ENCODE measurements around the gene CAPN2. TPM values are rescaled to one million over a fixed set of nuclear protein-coding genes. Genes with fewer than 3 reads are reported as not detected.
A peak's percentile ranks its signal among the peaks of the same experiment; 100 is the strongest.
"Not testable (repeated sequence)": the region's sequence is repeated elsewhere in the genome, so short reads cannot be mapped to it uniquely, and the experiment has no call there.

Gene CAPN2
- total RNA-seq, 2 donors from 2014 or later = 235 to 258 TPM

GRCh38 chr1:223732993-223733798 lies 20.9 kb downstream of the CAPN2 start:
- TF ChIP-seq CTCF (IDR thresholded peaks at IDR 0.05) = no peak
- no peaks in the 10 kb centered on the region for H3K27me3 ChIP-seq (replicated peaks; ENCODE audit: insufficient read depth)
- ATAC-seq (ENCODE audit: insufficient number of reproducible peaks, low FRiP score, low read depth) (no peak), DNase-seq (ENCODE audit: low spot score) (no peak)
- no peak overlapping the region for H3K4me3 ChIP-seq
- H3K27ac ChIP-seq = peak overlapping the region; percentile 73 to 84
- H3K9me3 ChIP-seq = no peaks in the 10 kb centered on the region
- peaks cover 33 to 76% of the 10 kb centered on the region in 2 donors for H3K4me1 ChIP-seq (ENCODE audit: control insufficient read depth in 1 of 2, low read depth in 2 of 2)
- no peaks in the 10 kb centered on the region for H3K36me3 ChIP-seq

GRCh38 chr1:223733898-223734852 lies 21.8 kb downstream of the CAPN2 start:
- Histone ChIP-seq H3K4me1 (ENCODE audit: control insufficient read depth in 1 of 2, low read depth in 2 of 2) (peaks cover 41 to 86% of the 10 kb centered on the region in 2 donors), H3K36me3 (no peaks in the 10 kb centered on the region), H3K27me3 (replicated peaks; ENCODE audit: insufficient read depth) (no peaks in the 10 kb centered on the region), H3K27ac (peak overlapping the region; percentile 67 to 73), H3K9me3 (no peaks in the 10 kb centered on the region), H3K4me3 (peak overlapping the region; percentile 13)
- TF ChIP-seq CTCF (IDR thresholded peaks at IDR 0.05) = no peak
- DNase-seq (ENCODE audit: low spot score) = no peak
- no peak for ATAC-seq (ENCODE audit: insufficient number of reproducible peaks, low FRiP score, low read depth)

GRCh38 chr1:223736638-223737037 lies 24.3 kb downstream of the CAPN2 start:
- H3K9me3 ChIP-seq; ATAC-seq (ENCODE audit: insufficient number of reproducible peaks, low FRiP score, low read depth): not testable (repeated sequence)
- peaks cover 44 to 89% of the 10 kb centered on the region in 2 donors for H3K4me1 ChIP-seq (ENCODE audit: control insufficient read depth in 1 of 2, low read depth in 2 of 2)

GRCh38 chr1:223737342-223737741 lies 25.0 kb downstream of the CAPN2 start:
- no peak for TF ChIP-seq CTCF (IDR thresholded peaks at IDR 0.05)
- Histone ChIP-seq H3K36me3 (no peaks in the 10 kb centered on the region), H3K4me3 (no peak overlapping the region), H3K4me1 (ENCODE audit: control insufficient read depth in 1 of 2, low read depth in 2 of 2) (peaks cover 40 to 86% of the 10 kb centered on the region in 2 donors), H3K9me3 (no peaks in the 10 kb centered on the region), H3K27me3 (replicated peaks; ENCODE audit: insufficient read depth) (no peaks in the 10 kb centered on the region), H3K27ac (peak overlapping the region; percentile 75 to 83)
- DNase-seq (ENCODE audit: low spot score) (no peak), ATAC-seq (ENCODE audit: insufficient number of reproducible peaks, low FRiP score, low read depth) (no peak)

More at GRCh38 chr1:223736638-223737037, 24.3 kb downstream of the CAPN2 start:
- not testable (repeated sequence) for DNase-seq (ENCODE audit: low spot score); H3K4me3 ChIP-seq; H3K27me3 ChIP-seq (replicated peaks; ENCODE audit: insufficient read depth); H3K36me3 ChIP-seq
- peak overlapping the region; percentile 75 to 83 for H3K27ac ChIP-seq

GRCh38 chr1:223738465-223739365 lies 26.4 kb downstream of the CAPN2 start:
- ATAC-seq (ENCODE audit: insufficient number of reproducible peaks, low FRiP score, low read depth) (no peak), DNase-seq (ENCODE audit: low spot score) (no peak)
- H3K36me3 ChIP-seq = no peaks in the 10 kb centered on the region
- H3K27ac ChIP-seq = peak overlapping the region; percentile 65 to 81
- H3K27me3 ChIP-seq (replicated peaks; ENCODE audit: insufficient read depth) = no peaks in the 10 kb centered on the region
- no peak for TF ChIP-seq CTCF (IDR thresholded peaks at IDR 0.05)
- no peaks in the 10 kb centered on the region for H3K9me3 ChIP-seq
- no peak overlapping the region for H3K4me3 ChIP-seq
- peaks cover 30 to 73% of the 10 kb centered on the region in 2 donors for H3K4me1 ChIP-seq (ENCODE audit: control insufficient read depth in 1 of 2, low read depth in 2 of 2)

Data from thoracic aorta (tissue), 2 donors.